HG02973 (cell line): ENCODE results near the gene TSHZ2.
A peak's percentile ranks its signal among the peaks of the same experiment; 100 is the strongest.
"Not testable (repeated sequence)": the region's sequence is repeated elsewhere in the genome, so short reads cannot be mapped to it uniquely, and the experiment has no call there.

Experiments
- ATAC-seq: cut with Tn5 transposase; IDR thresholded peaks from one replicate; pipeline ENCODE4 v1.9.1; 2021; ENCODE audit warnings: moderate library complexity; ENCODE audit not compliant: unreplicated experiment

TSHZ2 gene

DNA sequence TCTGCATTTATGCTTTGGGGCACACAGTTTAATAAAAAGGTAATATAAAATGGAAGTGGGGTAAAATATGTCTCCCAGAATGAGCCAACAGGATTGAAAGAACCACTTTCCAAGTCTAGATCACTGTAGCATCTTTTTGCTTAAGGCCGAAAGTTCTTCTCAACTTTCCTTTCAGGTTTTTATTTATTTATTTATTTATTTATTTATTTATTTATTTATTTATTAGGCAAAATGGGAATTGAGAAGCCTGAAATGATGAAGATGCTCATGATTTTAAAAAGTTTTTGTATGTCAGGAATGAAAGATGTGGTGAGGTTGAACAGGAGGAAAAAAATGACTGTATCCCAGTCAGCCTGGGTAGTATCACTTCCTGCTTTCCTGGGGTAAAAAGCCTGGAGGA lies 24.0 kb downstream of the TSHZ2 start:
- no peak for ATAC-seq

DNA sequence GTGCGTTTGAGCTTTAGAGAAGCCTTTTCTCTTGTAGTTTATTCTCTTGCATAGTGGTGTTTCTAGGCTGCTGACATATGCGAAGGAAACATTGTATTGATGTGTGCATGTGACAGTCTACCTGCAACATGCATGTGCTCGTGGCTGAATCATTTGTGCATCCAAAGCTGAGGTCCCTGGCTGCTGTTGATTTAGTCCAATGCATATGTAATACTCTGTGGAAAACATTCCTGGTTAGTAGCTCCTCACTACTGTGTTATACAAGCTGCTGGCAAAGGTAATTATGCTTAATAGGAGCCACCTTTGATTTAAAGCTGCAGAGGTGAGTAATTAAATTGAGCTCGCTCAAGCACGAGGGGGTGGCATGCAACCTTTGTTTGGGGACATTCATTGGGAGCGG lies 24.5 kb downstream of the TSHZ2 start:
- no peak for ATAC-seq

DNA sequence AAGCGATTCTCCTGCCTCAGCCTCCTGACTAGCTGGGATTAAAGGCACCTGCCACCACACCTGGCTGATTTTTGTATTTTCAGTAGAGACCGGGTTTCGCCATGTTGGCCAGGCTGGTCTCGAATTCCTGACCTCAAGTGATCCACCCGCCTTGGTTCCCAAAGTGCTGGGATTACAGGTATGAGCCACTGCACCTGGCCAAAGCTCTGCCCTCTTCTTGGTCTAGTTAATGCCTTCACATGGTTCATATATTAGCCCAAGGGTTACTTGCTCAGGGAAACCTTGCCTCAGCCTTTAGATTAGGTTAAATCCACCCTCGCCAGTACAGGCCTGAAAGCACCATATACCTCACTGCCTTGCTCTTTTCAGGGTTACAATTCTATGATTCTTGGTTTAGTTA lies 26.1 kb downstream of the TSHZ2 start:
- ATAC-seq = no peak

DNA sequence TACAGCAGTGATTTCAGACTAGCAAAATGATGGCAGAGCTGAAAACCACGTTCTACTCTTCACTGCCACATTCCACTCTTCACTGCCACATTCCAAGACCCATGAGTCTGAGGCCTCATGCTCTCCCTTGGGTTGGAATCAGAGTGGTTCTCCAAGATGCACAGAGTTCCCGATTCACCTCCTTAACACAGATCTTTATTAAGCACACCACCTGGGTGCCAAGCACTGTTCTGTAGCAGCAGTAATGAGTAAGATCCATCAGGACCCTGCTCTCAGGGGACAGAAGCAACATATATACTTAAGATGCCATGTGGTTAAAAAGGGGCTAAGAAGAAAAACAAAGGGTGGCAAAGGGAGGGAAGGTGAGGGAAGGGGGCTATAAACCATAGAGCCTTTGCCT lies 26.9 kb downstream of the TSHZ2 start:
- no peak for ATAC-seq

DNA sequence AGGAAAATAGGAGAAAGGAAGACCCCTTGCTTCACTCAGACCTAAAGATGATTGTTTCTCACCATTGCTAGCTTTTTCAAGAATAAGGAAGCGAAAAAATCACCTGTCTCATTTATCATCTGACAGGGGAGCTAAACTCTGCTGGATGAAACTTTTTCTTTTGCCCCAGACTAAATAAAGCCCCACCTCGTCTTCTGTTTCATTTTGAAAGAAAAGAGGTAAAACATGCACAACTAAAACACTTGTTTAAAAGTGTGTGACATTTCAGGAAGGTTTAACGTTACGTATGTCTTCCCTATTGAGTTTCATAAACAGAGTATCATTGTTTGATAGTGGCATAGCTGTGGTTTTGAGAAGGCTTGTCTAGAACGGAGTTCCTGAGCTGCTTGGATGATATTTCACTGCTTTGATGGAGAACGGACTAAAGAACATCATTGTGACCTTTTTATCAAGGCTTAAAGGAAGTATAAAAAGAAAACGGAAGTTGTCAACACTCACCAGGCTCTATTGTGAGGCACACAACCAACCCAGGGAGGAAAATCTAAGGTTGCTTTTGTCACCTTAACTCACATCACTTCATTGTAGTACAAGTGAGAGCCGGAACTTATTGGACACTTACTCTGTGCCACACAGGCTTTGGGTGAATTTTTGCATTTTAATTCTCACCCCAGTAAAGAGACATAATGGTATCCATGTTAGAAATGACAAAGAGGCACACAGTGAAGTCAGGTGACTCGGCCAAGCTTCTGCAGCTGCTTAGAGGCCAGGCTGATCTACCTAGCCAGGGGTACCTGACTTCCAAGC lies 29.5 kb downstream of the TSHZ2 start:
- peak; percentile 70 for ATAC-seq

DNA sequence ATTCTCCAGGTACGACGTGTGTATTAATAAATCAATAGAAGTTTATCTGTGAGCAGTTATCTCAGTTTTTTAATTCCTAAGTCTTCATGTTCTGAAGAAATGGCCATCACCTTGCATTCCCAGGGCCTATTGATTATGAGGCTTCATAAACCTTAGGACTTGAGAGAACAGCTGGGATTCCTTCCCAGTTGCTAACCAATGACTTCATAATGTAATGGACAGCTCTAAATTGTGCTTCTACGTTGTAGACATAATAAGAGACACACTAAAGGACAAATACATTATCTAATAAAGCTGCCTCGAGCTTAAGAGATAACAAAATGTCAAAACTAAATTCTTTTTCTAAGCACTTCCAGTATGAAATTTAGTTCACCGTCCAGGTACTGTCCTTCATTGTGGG lies 30.6 kb downstream of the TSHZ2 start:
- no peak for ATAC-seq

DNA sequence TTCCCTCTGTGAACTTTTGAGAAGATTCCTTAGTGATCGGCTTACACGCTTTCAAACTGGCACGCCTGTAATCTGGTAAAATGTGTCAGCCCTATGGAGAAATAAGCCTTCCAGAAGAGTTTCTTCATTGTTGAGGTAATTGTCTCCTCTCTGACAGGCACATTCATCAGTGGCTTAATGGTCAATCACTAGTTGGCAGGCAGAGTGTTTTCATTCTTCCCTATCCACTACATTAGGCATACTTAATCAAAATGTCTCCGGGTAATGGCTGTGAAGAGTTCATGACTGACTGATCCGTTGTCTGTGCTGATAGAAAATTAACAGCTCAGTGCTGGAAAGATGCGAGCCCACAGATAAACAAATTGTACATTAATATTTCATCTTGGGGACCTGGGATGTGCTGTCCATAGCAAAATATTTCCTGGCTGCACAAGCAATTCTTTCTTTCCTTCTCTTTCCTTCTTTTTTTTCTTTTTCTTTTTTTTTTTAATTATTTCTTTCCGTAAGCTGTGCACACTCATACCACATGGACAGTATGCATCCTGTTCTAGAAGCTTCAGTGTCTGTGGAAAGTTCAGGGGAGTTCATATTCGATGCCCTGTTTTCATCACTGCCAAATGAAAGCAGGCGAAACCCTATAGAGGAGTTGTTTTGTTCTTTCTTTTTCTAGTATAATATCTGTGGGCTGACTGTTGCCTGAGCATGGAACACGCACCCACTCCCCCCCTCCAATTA lies 31.4 kb downstream of the TSHZ2 start:
- ATAC-seq = no peak

DNA sequence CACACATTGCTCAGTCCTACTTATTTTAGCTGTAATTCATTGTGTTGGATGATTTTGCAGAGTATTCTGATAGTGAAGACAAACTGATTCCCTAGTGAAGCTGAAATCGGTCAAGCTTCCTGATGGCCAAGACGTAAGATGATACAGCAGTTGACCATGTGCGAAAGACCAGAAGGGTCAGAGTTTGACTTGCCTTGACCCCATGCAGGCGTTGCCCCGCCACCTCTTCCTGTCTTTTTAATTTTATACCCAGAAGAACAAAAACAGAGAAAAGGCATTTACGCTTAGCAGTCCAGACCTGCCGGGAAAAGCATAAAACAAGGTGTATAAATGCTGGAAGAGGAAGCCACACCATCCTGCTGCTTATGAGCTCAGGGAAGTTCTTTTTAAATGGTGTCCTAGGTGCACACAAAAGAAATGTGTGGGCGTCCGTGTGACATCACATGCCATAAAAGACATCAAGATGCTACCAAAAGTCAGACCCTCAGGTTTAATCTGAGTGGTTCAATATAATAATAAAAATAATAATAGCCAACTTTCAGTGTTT lies 32.2 kb downstream of the TSHZ2 start:
- ATAC-seq = no peak

DNA sequence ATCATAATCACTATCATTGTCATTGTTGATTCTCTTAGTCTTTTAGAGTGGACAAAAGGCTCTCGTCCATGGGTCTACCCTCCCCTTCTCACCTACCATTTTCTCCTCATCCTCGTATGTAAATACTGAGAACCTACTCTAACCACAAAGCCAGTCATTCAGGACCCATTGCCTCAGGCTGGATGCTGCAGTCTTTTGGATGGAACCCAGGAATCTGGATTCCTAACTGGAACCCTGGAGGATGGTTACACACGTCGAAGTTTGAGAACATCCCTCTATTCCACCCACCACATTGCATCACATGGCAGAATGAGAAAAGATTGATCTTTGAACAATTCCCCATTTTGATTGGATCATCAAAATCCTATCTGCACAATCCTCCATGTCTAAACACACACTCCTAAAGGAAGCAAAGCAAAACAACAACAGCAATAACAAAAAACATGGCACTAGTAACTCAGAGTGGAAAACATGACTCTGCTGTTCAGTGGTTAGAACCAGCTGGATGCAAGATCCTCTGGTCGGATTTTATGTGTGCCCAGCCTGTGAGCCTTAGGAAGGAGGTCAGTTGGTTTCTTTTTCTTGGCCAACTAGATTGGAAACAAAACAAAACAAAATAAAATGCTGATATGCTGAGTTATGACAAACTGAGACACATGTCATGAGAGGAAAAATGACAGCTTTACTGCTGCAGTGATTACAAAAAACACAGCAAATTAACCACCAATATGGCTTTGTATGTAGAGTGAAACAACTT lies 38.0 kb downstream of the TSHZ2 start:
- ATAC-seq = no peak

DNA sequence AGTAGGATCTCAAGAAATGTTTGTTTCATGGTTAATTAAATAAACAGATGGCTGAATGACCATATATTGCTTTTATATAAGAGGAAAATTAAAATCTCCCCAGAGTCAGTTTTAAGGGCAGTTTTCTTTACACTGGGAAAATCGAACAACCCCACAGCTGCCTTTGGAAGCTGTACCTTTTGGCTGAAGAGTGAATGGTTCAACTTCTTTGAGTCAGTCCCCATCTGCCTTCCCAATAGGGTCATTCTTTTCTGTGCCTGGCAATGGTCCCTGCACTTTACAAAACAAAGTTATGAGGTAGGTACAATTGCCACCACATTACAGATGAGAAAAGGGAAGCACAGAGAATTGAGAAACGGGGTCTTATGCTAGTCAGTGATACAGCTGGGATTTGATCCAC lies 39.5 kb downstream of the TSHZ2 start:
- no peak for ATAC-seq

DNA sequence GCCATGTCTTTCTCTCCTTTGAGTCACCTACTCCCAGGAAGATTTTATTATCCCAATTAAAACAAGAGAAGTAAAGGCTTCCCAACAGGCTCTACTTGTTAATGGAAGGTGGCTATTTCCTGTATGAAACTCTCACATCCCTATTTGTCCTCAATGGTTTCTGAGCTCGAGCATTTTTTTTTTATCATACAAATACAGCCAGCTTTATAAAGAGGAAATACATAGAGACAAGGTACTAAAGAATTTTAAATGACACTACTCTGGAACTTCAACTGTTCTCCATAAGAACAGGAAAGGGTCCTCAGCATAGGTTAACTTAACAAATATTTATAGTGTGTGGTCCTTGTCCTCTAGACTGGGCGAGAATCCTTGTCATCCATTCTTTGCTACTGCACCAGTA lies 41.0 kb downstream of the TSHZ2 start:
- ATAC-seq = no peak

DNA sequence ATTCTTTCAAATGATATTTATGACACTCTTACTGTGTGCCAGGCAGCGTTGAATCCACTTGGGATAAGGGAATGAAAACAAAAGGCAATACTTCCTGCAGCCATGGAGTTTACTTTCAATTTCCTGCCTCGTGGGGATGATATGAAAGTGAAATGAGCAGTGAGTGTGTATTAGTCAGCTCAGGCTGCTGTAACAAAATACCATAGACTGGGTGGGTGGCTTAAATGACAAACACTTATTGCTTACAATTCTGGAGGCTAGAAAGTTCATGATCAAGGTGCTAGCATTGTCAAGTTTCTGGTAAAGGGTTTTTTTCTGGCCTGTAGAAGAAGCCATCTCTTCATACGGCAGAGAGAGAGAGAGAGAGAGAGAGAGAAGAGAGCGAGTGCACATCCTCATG lies 41.7 kb downstream of the TSHZ2 start:
- no peak for ATAC-seq

DNA sequence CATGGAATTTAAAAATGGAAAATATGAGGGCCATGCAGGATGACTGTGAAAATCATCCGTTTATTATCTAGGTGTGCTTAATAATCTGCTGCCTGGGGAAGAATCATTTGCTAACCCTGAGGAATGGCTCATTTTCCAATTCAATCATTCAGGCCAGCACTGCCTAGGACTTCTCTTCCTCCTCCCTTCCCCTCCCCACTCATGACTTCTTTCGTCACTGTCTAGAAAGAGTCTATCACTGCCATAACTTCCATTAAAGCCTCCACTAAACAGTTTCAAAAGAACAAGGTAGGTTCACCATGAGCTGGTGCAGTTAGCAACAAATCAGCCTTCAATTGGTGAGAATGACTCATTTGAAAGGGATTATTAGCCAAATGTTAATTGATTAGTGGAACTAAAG lies 43.9 kb downstream of the TSHZ2 start:
- ATAC-seq = no peak

DNA sequence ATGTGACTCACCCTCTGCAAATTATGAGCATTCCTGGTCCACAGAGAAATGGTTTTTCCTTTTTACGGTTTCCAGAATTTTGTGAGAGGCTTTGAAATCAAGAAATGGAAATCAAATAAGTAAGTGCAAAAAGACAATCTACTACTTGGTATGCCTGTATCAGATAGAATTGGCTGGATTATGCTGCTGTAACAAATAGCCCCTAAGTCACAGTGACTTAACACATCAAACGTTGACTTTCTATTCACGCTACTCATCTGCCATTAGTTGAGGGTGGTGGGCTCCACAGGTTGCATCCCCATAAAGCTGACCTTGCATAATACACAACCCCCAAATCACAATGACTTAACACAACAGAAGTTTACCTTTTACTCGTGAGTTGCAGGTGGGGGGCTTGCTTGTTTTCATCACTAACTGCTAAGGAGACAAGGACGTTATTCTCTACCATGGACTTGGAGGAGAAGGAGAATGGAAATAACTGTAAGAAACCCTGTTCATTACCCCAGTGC lies 44.4 kb downstream of the TSHZ2 start:
- ATAC-seq = no peak

DNA sequence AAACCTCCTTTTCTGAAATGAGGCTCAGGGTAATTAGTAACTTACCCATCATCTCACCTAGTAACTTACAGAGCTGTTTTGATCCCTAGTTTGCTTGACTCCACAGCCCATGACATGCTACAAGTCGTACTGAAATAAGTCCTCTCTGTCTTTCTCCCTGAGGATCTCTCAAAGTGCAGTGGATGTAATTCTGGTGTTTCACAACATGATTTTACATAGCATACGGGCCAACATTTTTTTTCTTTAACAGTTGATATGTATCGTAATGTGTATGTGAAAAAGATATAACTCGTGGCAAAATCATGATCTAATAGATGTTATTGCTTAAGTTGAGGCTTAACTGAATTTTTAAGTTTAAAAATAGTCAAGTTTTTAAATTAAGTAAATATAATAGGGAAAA lies 45.0 kb downstream of the TSHZ2 start:
- no peak for ATAC-seq

DNA sequence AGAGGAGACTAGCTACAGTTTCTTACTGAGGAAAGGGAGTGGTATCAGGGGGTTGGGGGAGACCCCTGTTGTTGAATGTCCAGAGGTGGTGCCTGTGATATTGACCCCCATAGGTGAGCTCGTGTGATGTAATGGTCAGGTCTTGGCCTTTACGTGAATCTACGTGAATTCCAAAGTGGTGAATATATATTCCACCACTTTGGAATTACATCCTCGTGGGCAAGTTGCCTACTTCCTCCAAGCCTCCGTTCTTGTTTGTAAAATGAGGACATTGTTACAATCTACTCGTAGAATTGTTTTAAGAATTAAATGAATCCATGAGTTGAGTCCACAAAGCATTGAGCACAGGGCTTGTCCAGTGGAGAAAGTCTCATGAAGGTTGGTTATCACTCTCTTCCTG lies 47.3 kb downstream of the TSHZ2 start:
- no peak for ATAC-seq

DNA sequence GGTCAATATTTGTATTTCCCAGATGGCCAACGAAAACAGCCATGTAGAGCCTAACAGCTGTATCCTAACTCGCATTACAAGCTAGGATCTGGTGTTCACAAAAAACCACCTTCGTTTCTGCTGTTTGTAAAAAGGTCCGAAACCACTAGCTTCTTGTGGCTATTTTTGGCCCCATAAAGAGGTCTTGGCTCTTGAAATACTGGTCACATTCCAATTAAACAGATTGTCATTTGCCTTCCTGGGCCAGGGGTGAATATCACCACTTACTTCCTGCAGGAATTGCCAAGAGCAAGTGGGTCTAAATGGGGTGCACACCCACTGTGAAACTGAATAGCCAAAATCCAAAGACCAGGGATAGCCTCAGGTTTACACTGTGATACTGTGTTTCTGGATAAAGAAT lies 48.2 kb downstream of the TSHZ2 start:
- ATAC-seq = no peak

DNA sequence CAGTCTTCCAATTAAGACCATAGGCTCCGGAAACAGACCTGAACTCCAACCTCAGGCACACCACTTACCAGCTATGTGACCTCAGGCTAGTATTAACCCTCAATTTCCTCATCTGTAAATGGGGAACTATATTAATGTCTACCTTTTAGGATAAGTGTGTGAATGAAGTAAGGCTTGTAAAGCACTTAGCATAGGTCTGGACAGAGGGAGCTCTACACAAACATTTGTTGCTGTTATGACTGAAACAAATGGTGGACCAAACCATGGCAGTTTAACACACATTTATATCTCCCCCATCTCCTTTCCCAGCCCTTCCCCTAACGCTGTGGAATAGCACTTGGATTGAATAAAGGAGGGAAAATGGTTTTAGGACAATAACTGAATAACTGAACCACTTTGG lies 48.7 kb downstream of the TSHZ2 start:
- ATAC-seq = no peak

DNA sequence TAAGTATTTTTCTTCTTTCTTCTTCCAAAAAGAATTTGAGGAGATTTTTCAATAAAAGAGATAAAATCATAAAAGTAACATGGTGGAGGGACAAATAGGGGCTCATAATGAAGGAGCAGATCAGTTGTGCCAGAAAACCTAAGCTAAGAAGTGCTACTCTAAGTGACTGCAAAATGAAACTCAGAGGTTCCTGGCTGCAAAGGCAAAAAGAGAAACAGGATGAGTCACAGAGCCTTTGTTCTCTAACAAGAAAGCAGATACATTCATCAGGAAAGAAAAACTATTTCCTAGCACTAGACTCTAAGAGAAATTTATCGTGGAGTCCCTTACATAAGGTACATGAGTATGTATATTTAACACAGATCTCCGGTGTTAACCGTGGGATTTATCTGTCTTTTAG lies 49.8 kb downstream of the TSHZ2 start:
- ATAC-seq = no peak

DNA sequence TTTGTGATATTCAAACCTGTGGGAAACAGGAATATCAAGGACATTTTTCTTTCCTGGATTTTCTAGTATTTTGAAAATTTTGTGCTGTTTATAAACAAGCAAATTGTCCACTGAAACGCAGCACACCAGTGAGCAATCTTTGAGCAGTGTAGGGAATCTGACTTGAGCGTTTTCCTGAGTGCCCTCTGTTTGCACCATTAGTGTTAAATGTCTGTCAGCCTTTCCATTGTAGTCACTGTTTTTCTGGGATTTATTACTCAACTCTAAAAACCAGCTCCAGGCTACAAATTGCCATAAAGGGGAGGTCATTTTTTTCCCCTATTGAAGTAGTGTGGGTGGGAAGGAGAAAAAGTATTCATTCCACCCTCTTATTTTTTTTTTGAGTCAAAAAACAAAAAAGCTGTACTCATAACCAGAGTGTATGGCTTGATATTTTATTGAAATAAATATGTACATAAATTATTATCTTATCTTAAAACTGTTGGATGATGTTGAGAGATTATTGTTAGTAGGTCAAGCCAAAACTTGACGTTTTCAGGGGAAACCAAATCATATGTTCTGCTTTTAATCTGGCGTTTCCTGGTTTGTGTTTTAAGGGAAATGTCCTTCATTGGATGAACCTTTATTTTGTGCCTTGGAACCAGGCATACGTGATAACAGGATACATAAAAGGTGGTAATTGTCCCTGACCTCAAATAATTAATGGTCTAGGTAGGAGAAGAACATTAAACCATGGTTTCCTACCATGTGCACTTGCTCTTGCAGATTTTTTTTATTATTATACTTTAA lies 51.8 kb downstream of the TSHZ2 start:
- ATAC-seq = no peak

DNA sequence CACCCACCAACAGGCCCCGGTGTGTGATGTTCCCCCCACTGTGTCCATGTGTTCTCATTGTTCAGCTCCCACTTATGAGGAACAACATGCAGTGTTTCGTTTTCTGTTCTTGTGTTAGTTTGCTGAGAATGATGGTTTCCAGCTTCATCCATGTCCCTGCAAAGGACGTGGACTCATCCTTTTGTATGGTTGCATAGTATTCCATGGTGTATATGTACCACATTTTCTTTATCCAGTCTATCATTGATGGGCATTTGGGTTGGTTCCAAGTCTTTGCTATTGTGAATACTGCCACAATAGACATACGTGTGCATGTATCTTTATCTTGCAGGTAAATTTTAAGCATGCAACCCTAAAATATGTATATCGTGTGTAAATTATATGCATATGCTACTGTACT lies 52.5 kb downstream of the TSHZ2 start:
- not testable (repeated sequence) for ATAC-seq
